Measurements from ENCODE around the gene CNR2.
A peak's percentile ranks its signal among the peaks of the same experiment; 100 is the strongest.
"Not testable (repeated sequence)": the region's sequence is repeated elsewhere in the genome, so short reads cannot be mapped to it uniquely, and the experiment has no call there.

CNR2 gene

DNA sequence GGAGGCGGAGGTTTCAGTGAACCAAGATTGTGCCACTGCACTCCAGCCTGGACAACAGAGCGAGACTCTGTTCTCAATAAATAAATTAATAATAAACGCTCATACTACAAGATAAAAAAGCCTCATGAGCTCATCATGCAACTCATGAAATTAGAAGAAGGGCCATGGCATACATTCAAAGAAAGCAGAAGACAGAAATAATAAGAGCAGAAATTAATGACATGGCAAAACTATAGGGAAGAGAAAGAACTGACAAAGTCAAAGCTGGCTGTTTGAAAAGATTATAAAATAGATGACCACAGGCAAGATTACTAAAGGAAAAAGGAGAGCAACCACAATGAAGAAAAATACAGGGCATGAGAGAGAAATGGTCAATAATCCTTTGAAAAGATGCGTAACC, 30.4 kb downstream of the CNR2 start:
- no peak for DNase-seq

DNA sequence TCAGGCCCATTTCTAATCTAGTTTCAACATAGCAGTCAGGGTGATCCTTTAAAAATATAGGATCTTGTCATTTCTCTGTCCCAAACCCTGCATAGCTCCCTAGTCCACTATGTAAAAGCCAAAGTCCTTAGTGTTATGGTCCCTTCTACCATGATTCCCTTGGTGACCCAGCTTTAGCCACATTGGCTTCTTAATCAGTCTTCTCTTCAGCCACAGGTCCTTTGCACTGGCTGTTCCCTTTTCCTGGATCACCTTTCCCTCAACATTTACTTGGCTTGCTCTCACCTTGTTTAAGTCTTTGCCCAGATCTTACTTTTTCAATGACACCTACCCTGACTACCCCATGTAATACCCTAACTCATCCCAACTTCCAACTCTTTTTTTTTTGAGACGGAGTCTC, 33.4 kb downstream of the CNR2 start:
- no peak for DNase-seq

DNA sequence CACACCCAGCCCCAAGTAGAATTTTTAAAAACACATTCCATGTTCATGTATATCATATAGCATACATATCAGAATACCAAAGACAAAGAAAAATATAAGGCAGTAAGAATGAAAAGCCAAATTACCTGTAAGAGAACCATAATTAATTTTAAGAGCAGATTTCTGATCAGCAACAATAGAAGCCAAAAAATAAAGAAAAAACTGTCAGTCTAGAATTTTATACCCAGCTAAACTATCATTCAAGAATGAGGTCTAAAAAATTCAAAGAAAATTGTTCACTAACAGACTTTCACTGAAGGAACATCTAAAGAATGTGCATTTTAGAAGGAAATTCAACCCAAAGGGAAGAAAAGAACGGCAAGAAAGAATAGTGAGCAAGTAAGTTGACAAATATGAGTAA, 34.5 kb downstream of the CNR2 start:
- DNase-seq: no peak

DNA sequence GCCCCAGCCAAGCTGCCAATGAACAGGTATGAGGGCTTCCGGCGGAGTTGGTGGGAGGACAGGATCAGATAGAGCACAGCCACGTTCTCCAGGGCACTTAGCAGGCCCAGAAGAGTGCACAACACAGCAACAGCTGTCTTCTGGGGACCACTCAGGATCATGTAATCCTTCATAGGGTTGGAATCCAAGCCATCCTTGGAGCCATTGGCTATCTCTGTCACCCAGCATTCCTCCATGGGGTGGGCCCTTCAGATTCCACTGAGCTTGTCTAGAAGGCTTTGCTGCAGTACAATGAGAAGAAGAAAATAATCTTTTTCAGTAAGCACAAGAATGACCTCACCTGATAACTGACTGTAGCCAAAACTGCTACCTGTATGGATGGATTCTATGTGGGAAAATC, 37.8 kb downstream of the CNR2 start:
- DNase-seq: no peak

DNA sequence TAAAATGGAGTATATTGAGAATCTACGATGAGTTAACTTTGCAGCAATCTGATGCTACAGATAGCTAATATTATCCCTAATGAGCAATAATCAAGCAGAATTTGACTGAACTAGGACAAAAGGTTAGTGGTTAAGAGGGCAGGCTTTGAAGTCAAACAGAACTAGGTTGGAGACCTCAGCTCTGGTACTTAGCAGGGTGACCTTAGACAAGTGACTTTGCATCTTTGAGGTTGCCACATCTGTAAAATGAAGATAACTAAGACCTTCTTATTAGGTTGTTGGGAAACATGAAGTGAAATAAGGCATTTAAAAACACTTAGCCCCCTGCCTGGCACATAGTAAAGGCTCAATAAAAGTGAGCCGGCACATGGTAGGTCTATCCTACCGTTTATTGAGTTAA, 40.7 kb downstream of the CNR2 start:
- no peak for DNase-seq

DNA sequence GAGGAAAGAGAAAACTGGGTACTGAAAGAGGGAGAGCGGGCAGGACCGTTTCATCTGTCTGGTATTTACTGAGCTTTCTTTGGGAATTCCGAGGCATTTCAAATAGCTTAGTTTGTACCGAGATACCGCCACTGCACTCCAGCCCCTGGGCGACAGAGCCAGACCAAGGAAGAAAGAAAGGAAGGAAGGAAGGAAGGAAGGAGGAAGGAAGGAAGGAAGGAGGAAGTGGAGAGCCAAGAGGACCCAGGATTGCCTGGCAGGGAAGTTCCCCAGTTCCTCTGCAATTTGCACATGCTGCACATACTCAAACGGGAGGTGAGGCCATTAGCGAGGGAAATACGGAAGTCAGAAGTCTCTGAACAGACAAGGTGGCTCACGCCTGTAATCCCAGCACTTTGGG, 44.1 kb downstream of the CNR2 start:
- DNase-seq: no peak

DNA sequence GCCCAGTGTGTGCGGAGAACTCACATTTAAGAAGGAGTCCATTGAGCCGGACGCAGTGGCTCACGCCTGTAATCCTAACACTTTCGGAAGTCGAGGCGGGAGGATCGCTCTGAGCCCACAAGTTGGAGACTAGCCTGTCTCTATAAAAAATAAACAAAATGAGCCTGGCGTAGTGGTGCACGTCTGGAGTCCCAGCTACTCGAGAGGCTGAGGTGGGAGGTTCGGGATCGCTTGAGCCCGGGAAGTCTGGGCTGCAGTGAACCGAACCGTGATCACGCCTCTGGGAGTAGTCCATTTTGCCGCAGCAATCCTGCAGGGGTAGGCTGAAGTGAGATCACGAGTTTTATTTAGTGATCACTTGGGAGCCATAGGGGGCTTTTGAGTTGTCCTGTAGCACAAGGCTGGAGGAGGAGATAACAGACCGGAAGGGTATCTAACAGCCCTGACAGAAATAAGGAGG, 44.6 kb downstream of the CNR2 start:
- no peak for DNase-seq

DNA sequence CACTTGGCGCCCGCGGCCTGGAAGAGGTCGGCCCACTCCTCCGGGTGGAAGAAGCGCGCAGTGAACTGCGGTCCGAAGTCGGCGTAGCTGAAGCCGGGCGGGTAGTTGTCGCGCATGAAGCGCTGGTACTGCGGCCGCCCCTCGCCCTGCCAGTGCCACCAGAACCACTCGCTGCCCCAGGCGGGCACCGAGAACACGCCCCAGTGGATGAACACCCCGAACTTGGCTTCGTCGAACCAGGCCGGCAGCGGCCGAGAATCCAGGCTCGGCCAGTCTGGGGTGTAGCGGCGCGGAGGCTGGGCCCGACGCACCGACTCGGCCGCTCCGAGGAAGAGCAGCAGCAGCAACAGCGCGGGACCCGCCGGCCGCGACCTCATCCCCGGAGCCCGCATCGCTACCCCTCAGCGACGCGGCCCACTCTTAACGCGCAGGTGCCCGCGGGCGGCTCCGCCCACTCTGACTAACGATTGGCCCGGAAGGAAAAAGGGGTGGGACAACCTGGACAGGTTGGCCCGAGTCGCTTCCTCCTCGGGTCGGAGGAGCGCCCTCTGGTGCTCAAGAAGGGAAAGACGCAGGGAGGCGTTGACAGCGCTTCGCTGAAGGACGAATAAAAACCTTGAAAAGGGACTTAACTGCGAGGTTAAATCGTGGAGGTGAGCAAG, 45.1 kb downstream of the CNR2 start, which contains the start of gene FUCA1:
TSS of gene FUCA1 (minus strand) at position 396 of the 662 bp plus-strand sequence. CDS start at position 392, 4 bp downstream.
- peak; percentile 95 for DNase-seq

DNA sequence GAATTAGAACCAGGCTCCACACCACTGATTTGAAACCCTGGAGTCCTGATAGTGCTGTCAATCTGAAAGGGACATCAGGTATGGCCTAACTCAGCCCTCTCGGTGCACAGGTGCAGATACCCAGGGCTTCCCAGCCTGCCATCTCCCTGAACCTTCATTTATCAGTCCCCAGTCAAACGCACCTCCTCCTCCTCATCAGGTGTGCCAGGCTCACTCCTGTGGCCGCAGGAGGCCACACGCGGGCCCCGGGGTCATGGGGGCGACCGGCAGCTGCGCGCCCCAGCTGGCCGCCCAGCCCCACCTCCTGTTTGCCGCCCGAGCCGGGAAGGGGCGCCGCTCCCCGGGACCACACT, 45.6 kb downstream of the CNR2 start:
- no peak for DNase-seq

DNA sequence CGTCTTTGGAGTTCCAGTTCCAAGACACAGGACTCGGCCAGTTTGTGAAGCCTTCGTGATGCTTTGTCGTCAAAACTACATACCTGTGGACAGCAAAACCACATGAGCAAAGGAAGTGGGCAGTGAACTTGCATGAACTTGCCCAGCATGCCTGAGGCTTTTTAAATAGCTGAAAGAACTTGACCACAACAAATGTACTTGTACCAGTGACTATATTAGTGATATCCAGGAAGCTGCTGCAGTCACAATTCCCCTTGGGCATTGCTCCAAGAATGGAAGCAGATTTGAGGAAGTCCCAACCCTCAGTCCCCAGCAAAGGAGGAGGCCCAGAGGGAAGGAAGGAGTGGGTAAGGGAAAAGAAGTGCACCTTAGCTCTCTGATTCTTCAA, 47.6 kb downstream of the CNR2 start:
- no peak for DNase-seq

DNA sequence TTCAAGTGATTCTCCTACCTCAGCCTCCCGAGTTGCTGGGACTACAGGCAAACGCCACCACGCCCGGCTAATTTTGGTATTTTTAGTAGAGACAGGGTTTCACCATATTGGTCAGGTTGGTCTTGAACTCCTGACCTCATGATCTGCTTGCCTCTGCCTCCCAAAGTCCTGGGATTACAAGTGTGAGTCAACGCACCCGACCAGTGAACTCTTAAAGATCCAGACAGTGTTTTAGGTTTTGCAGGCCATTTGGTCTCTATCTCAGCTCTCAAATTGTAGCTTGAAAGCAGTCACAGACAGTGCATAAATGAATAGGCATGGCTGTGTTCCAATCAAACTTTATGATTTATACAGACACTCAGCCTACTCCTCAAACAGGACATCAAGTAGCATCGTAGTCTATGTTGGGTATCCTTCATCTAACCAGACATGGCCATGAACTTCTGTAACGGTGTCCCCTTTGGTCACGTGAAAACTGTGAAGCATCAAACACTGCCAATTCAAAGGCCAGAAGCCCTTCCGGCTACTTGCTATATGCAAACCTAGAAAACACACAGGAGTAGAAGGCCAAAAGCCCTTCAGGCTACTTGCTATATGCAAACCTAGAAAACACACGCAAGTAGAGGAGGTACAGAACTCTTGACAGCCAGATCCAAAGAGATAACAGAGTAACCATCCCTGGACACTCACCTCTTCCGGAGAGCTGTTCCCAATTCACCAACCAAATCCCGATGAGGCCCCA, 48.2 kb downstream of the CNR2 start:
- DNase-seq: no peak

DNA sequence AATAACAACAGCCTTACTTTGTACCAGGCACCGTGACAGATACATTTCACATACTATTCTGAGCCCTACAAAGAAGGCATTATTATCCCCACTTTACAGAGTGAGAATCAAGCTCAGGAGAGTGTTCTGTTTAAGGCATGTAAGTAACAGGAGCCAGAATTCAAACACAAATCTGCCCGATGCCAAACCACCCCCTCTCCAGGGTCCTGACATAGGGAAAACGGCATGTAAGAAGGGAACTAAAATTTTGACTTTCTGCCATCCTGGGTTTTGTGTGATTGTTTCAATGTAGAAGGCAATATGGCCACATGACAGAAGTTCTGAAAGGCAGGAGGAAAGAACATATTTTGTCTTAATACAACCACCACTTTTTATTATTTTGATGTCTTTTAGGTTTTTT, 50.5 kb downstream of the CNR2 start:
- DNase-seq: no peak

DNA sequence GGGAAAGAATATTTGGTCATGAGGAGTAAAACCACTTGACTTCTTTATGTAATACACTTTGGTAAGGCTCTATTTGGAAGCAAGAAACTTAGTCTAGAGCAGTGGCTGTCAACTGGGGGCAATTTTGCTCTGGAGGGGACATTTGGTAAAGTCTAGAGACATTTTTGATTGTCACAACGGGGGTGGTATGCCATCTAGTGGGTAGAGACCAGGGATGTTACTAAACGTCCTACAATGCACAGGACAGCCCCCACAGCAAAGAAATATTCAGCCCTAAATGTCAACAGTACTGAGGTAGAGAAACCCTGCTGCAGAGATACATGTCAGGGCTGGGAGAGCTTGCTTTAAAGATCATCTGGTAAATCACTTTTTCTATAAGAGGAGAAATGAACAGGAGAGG, 58.6 kb downstream of the CNR2 start:
- DNase-seq: no peak

DNA sequence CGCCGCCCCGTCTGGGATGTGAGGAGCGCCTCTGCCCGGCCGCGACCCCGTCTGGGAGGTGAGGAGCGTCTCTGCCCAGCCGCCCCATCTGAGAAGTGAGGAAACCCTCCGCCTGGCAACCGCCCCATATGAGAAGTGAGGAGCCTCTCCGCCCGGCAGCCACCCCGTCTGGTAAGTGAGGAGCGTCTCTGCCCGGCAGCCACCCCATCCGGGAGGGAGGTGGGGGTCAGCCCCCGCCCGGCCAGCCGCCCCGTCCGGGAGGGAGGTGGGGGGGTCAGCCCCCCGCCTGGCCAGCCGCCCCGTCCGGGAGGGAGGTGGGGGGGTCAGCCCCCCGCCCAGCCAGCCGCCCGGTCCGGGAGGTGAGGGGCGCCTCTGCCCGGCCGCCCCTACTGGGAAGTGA, 60.0 kb downstream of the CNR2 start:
- not testable (repeated sequence) for DNase-seq

DNA sequence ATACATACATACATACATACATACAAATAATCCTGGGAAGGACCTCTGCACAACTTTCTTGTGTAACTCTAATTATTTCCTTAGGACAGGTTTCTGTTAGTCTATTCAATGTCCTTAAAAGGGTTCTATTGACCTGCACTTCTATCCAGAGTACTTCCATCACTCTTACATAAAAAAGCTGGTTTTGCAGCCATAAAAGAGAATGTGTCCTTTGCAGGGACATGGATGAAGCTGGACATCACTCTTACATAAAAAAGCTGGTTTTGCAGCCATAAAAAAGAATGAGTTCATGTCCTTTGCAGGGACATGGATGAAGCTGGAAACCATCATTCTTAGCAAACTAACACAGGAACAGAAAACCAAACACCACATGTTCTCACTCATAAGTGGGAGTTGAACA, 61.8 kb downstream of the CNR2 start:
- not testable (repeated sequence) for DNase-seq

DNA sequence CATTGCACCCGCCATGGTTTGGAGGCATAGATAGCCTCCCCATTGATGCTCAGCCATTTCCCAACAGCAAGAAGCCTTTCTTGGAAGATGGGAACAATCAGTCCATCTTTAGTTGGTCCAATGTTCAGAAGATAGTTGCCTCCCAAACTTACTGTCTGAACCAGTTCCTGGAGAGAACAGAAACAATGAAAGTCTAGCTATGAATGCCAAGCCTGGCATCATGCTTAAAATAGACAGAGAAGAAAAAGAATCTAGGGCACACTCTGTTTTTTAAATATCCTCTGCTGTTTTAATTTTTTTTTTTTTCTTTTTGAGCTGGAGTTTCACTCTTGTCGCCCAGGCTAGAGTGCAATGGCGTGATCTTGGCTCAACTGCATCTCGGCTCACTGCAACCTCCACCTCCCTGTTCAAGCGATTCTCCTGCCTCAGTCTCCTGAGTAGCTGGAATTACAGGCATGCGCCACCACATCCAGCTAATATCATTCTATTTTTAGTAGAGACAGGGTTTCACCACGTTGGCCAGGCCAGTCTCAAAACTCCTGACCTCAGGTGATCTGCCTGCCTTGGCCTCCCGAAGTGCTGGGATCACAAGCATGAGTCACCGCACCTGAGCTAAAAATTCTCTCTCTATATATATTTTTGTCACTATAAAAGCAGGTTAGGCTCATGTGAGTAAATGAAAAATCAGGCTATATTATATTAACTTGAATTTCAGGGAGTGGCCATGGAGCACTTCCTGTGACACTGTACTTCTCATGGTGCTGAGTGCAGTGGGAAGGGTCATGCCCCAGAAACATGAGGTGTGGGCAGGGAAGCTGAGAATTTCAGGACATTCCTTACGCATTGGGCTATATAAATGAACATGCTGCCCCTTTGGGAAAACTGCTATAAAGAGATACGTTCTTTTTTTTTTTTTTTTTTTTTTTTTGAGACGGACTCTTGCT, 64.2 kb downstream of the CNR2 start:
- DNase-seq: no peak

DNA sequence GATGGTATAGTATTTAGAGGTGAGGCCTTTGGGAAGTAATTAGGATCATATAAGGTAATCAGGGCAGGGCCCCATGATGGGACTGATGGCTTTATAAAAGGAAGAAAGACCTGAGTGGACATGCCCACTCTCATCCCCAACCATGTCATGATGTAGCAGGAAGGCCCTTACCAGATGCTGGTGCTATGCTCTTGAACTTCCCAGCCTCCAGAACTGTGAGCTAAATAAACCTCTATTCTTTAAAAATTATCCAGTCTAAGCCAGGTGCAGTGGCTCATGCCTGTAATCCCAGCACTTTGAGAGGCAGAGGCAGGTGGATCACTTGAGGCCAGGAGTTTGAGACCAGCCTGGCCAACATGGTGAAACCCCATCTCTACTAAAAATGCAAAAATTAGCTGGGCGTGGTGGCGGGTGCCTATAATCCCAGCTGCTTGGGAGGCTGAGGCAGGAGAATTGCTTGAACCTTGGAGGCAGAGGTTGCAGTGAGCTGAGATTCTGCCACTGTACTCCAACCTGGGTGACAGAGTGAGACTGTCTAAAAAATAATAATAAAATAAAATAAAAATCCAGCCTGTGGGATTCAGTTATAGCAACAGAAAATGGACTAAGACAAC, 65.6 kb downstream of the CNR2 start:
- not testable (repeated sequence) for DNase-seq

DNA sequence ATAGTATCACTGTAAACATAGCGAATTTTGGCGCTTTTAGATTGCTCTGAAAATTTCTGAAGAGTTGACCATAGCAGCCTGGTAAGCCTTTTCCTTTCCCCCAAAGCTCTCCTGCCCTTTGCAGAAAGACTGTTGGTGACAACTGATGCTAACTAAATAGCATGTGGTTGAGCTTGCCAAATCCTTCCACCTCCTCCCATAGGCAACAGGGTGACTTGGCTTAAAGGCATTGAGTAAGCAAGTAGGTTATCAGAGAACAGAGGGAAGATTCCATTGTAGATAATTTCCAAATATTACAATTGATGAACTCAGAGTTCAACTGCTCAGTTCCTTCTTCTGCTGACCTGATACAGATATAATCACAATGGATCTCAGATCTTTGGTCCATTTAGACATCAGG, 68.0 kb downstream of the CNR2 start:
- no peak for DNase-seq

DNA sequence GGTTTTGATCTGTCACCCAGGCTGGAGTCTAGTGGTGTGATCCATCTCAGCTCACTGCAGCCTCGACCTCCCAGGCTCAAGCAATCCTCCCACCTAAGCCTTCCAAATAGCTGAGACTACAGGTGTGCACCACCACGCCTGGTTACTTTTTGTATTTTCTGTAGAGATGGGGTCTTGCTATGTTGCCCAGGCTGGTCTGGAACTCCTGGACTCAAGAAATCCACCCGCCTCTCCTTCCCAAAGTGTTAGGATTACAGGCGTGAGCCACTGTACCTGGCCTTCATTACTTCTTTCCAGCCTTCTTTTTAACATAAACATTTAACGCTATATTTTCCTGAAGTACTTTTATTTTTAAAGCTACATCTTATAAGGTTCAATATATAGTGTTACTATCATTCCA, 69.5 kb downstream of the CNR2 start:
- no peak for DNase-seq

DNA sequence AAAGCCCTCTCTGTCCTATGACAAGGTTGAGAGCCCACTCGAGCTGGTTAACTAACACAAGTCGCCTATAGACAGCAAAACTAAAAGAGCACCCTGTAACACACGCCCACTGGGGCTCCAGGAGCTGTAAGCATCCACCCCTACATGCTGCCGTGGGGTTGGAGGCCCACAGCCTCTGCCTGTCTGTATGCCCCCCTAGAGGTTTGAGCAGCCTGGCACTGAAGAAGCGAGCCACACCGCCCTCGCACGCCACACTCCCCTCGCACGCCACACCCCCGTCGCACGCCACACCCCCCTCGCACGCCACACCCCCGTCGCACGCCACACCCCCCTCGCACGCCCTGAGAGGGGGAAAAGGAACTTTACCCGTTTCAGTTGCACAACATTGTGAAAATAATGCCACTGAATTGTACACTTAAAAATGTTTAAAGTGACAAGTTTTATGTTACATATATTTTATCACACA, 74.7 kb downstream of the CNR2 start:
- DNase-seq: peak; percentile 20

DNA sequence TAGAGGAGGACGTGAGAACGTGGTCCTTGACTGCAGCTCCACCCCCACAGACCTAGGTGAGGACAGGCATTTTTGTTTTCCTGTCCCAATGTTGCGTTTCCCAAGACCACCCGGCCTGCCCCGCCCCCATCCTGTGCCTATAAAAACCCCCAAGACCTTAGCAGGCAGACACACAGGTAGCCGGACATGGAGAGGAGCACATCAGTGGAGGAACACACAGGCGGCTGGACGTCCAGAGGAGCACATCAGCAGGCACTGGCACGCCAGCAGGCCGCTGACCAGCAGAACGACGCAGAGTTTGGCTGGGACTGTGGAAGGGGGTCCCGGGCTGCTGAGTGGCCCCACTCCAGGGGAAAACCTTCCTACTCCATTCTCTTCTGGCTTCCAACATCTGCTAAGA, 75.3 kb downstream of the CNR2 start:
- DNase-seq: no peak

DNA sequence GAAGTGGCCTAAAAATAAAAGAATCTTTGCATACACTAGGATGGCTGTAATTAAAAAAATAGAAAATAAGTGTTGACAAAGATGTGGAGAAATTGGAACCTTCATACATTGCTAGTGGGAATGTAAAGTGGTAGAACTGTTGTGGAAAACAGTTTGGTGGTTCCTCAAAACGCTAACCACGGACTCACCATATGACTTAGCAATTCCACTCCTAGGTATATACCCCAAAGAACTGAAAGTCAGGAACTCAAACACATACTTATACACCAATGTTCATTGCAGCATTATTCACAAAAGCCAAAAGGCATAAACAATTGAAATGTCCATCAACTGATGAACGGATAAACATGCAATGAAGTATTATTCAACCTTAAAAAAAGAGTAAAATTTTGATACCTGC, 77.1 kb downstream of the CNR2 start:
- no peak for DNase-seq

DNA sequence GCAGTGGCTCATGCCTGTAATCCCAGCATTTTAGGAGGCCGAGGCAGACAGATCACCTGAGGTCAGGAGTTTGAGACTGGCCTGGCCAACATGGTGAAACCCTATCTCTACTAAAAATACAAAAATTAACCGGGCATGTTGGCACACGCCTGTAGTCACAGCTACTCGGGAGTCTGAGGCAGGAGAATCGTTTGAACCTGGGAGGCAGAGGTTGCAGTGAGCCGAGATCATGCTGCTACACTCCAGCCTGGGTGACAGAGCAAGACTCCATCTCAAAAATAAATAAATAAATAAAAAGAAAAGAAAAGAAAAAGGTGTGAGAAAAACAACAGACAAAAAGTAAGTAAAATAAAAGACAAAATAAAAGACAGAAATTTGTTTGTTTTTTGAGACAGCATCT, 79.0 kb downstream of the CNR2 start:
- not testable (repeated sequence) for DNase-seq
